GM12891 (cell line): ENCODE results near the gene STYXL1.

Experiments
- POLR2A ChIP-seq: IDR thresholded peaks from 2 replicates; pipeline ENCODE4 v1.6.1; 2011; ENCODE audit warnings: low read depth, low read length, control low read depth
- TAF1 ChIP-seq: IDR thresholded peaks from 2 replicates; pipeline ENCODE4 v1.6.1; 2011; ENCODE audit warnings: low read depth, low read length, control low read depth

DNA sequence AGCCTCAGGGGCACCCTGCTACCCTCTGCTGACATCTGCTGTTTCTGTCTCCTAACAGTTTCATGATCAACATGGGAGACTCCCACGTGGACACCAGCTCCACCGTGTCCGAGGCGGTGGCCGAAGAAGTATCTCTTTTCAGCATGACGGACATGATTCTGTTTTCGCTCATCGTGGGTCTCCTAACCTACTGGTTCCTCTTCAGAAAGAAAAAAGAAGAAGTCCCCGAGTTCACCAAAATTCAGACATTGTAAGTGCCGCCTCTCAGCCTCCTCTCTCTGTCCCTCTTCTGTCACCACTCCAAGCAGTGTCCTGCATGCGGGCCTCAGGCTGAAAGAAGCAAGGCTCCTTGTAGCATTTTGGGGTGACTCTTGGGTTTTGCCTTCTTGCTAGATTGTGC is 93.9 kb downstream of the STYXL1 start:
- TF ChIP-seq POLR2A (no peak), TAF1 (no peak)
